Mesothelial cell of epicardium (in vitro differentiated cells): ENCODE data around the gene CATSPER1. TPM values are rescaled to one million over a fixed set of nuclear protein-coding genes. Genes with fewer than 3 reads are reported as not detected.

Experiments used
- DNase-seq, 2 experiments: peaks; one replicate each; pipeline ENCODE4 v3.0.0; 2021; ENCODE audit warnings: low spot score in 2 of 2; ENCODE audit not compliant: unreplicated experiment in 2 of 2
- H3K27ac Mint-ChIP-seq: 2 replicates; pipeline ENCODE4 v1.8.0; 2021; ENCODE audit warnings: mixed read lengths
- H3K27me3 Mint-ChIP-seq: 2 replicates; pipeline ENCODE4 v1.8.0; 2021; ENCODE audit warnings: low read depth, mixed read lengths
- H3K36me3 Mint-ChIP-seq: 2 replicates; pipeline ENCODE4 v1.8.0; 2021; ENCODE audit warnings: mixed read lengths
- H3K4me1 Mint-ChIP-seq: 2 replicates; pipeline ENCODE4 v1.8.0; 2021; ENCODE audit warnings: mixed read lengths
- H3K4me3 Mint-ChIP-seq: 2 replicates; pipeline ENCODE4 v1.8.0; 2021; ENCODE audit warnings: mild to moderate bottlenecking, moderate library complexity, mixed read lengths
- H3K9me3 Mint-ChIP-seq: 2 replicates; pipeline ENCODE4 v1.8.0; 2021; ENCODE audit warnings: mixed read lengths
- CTCF ChIP-seq: fragments of 200-600 bp; sonication (generic); IDR thresholded peaks from one replicate; pipeline ENCODE4 v1.5.0; 2021; ENCODE audit warnings: antibody characterized with exemption; ENCODE audit not compliant: unreplicated experiment
- total RNA-seq: library from RNA; stranded (reverse); gene quantifications from 3 replicates; pipeline ENCODE4 v1.2.1, GENCODE V29; 2021

The CATSPER1 gene
- total RNA-seq, 1 donor from 2014 or later: not detected

GRCh38 chr11:66006891-66007176, 19.4 kb downstream of the CATSPER1 start:
- Mint-ChIP-seq H3K36me3 (no peaks in the 10 kb centered on the region), H3K27ac (no peak overlapping the region), H3K4me3 (no peak overlapping the region), H3K4me1 (peaks cover 15% of the 10 kb centered on the region), H3K9me3 (no peaks in the 10 kb centered on the region), H3K27me3 (peaks cover 2% of the 10 kb centered on the region)
- TF ChIP-seq CTCF: no peak
- DNase-seq: no peak

GRCh38 chr11:66006134-66006890, 20.0 kb downstream of the CATSPER1 start:
- no peaks in the 10 kb centered on the region for H3K27me3 Mint-ChIP-seq

GRCh38 chr11:66004186-66004585, 22.1 kb downstream of the CATSPER1 start:
- H3K9me3 Mint-ChIP-seq: no peaks in the 10 kb centered on the region
- H3K36me3 Mint-ChIP-seq: peaks cover 2% of the 10 kb centered on the region
- DNase-seq: no peak
- peaks cover 23% of the 10 kb centered on the region for H3K4me1 Mint-ChIP-seq
- H3K4me3 Mint-ChIP-seq: peak overlapping the region; percentile 40
- TF ChIP-seq CTCF: no peak
- H3K27ac Mint-ChIP-seq: no peak overlapping the region
- no peaks in the 10 kb centered on the region for H3K27me3 Mint-ChIP-seq

More at GRCh38 chr11:66006134-66006890, 20.0 kb downstream of the CATSPER1 start:
- peaks cover 15% of the 10 kb centered on the region for H3K4me1 Mint-ChIP-seq
- H3K9me3 Mint-ChIP-seq: no peaks in the 10 kb centered on the region
- H3K4me3 Mint-ChIP-seq: no peak overlapping the region
- DNase-seq: no peak
- no peaks in the 10 kb centered on the region for H3K36me3 Mint-ChIP-seq
- TF ChIP-seq CTCF: no peak
- no peak overlapping the region for H3K27ac Mint-ChIP-seq

GRCh38 chr11:66003291-66003690, 23.0 kb downstream of the CATSPER1 start:
- Mint-ChIP-seq H3K9me3 (no peaks in the 10 kb centered on the region), H3K27me3 (no peaks in the 10 kb centered on the region), H3K27ac (peak overlapping the region; percentile 90), H3K36me3 (peaks cover 8% of the 10 kb centered on the region), H3K4me3 (peak overlapping the region; percentile 97), H3K4me1 (peaks cover 23% of the 10 kb centered on the region)
- no peak for TF ChIP-seq CTCF
- no peak for DNase-seq

GRCh38 chr11:66002648-66003225, 23.5 kb downstream of the CATSPER1 start:
- no peak for TF ChIP-seq CTCF
- no peaks in the 10 kb centered on the region for H3K9me3 Mint-ChIP-seq
- H3K36me3 Mint-ChIP-seq: peaks cover 11% of the 10 kb centered on the region
- H3K4me3 Mint-ChIP-seq: peak overlapping the region; percentile 97
- peak overlapping the region; percentile 100 for H3K27ac Mint-ChIP-seq
- no peak for DNase-seq
- H3K4me1 Mint-ChIP-seq: peaks cover 23% of the 10 kb centered on the region
- H3K27me3 Mint-ChIP-seq: no peaks in the 10 kb centered on the region
